Ectodermal cell (in vitro differentiated cells): ENCODE results near the gene NFATC1.

Source experiments
- H3K27ac ChIP-seq: 2 replicates; pipeline ENCODE4 v1.7.0; 2013; ENCODE audit warnings: mild to moderate bottlenecking, low read depth, low read length; ENCODE audit not compliant: insufficient read depth, poor library complexity, severe bottlenecking
- H3K27me3 ChIP-seq: 2 replicates; pipeline ENCODE4 v1.7.0; 2013; ENCODE audit warnings: mild to moderate bottlenecking, low read length; ENCODE audit not compliant: insufficient read depth, control insufficient read depth, poor library complexity, severe bottlenecking
- H3K36me3 ChIP-seq: one replicate; pipeline ENCODE4 v1.7.0; 2013; ENCODE audit warnings: low read length; ENCODE audit not compliant: control insufficient read depth, insufficient read depth
- H3K4me1 ChIP-seq: one replicate; pipeline ENCODE4 v1.7.0; 2013; ENCODE audit warnings: low read length; ENCODE audit not compliant: control insufficient read depth, insufficient read depth
- H3K4me3 ChIP-seq: 2 replicates; pipeline ENCODE4 v1.7.0; 2013; ENCODE audit warnings: low read depth, low read length, control low read depth; ENCODE audit not compliant: insufficient read depth
- H3K9me3 ChIP-seq: 2 replicates; pipeline ENCODE4 v1.7.0; 2013; ENCODE audit warnings: mild to moderate bottlenecking, low read length, moderate library complexity; ENCODE audit not compliant: control insufficient read depth
- WGBS, 2 experiments: methylation state at CpG; one replicate each; pipeline ENCODE4 v1.1.7; 2013; ENCODE audit warnings: missing lambda C conversion rate in 2 of 2; 5-methylcytosine and 5-hydroxymethylcytosine counted together

The NFATC1 gene

DNA sequence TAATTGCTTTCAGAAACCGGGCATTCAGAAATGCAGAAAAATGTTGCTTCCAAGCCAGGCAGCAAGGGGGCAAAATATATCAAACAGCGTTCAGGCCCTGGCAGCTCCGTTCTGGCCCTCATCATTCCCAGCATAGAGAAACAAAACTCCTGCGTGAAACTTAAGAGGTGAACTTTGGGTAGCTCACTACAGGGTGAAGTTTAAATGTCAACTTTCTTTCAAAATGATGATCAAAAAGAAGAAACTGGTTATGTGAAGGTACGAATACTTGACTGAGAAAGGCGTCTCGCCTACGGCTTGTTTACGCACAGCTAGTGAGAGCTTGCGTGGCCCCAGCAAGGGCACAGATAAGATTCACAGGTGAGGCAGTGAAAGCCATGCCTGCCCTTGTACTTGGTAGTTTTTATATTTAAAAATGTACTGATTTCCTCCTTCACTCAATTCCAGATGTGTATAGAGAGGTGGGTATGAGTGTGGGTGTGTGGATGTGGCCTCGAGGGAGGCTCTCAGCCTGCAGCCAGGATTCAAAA lies 127.5 kb downstream of the NFATC1 start:
- H3K4me3 ChIP-seq: no peak overlapping the region
- no peaks in the 10 kb centered on the region for H3K27me3 ChIP-seq
- H3K27ac ChIP-seq: no peak overlapping the region
- WGBS, 2 experiments: 95 to 96% methylated on average over 10 to 11 of the region's 11 CpGs
- H3K36me3 ChIP-seq: no peaks in the 10 kb centered on the region
- peaks cover 7% of the 10 kb centered on the region for H3K4me1 ChIP-seq
- no peaks in the 10 kb centered on the region for H3K9me3 ChIP-seq

DNA sequence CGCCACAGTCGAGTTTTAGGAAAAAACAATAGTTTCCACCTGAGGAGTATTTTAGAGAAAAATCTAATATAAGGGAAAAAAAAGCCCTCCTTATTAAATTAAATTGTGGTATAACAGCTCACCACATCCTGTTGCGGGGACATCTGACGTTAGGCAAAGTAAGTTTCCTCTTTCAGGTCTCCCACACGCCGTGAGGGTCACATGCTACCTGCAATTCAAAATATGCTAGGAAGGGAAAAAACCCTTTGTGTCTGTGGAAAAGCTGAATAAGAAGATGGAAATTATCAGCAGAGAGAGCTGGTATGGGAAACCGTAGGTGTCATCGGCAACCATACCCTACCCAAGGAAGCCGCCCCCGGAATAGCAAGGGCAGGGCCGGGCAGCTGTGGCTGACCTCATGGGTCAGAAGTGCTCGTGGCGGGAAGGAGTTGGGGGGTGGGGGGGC lies 128.0 kb downstream of the NFATC1 start:
- H3K27me3 ChIP-seq: no peaks in the 10 kb centered on the region
- H3K27ac ChIP-seq: no peak overlapping the region
- WGBS, 2 experiments: 89 to 90% methylated on average over 11 to 13 of the region's 13 CpGs
- no peaks in the 10 kb centered on the region for H3K36me3 ChIP-seq
- peaks cover 7% of the 10 kb centered on the region for H3K4me1 ChIP-seq
- no peak overlapping the region for H3K4me3 ChIP-seq
- H3K9me3 ChIP-seq: no peaks in the 10 kb centered on the region

DNA sequence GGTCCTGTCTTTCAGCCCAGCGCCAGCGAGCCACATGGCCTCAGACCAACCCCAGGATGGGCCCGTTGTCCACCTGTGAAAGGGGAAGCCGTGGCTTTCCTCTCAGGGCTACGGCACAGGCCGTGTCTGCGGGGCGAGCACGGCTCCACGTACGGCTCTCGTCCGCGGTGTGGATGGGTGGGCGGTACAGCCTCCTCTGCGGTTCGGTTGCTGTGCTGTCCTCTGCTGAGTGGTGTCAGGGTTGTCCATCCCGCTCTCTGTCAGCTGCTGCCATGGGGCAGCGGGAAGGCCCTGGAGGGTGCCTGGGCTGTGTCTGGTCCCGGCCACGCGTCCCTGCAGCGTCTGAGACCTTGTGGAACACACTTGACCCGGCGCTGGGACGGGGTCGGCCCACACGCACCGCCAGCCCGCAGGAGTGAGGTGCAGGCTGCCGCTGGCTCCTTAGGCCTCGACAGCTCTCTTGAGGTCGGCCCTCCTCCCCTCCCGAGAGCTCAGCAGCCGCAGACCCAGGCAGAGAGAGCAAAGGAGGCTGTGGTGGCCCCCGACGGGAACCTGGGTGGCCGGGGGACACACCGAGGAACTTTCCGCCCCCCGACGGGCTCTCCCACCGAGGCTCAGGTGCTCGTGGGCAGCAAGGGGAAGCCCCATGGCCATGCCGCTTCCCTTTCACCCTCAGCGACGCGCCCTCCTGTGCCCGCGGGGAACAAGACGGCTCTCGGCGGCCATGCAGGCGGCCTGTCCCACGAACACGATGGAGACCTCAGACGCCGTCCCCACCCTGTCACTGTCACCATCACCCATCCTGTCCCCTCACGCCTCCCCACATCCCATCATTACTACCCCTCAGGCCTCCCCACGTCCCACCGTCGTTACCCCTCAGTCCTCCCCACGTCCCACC lies 128.7 kb downstream of the NFATC1 start:
- H3K27me3 ChIP-seq: no peaks in the 10 kb centered on the region
- H3K9me3 ChIP-seq: no peaks in the 10 kb centered on the region
- no peaks in the 10 kb centered on the region for H3K36me3 ChIP-seq
- peaks cover 7% of the 10 kb centered on the region for H3K4me1 ChIP-seq
- no peak overlapping the region for H3K27ac ChIP-seq
- no peak overlapping the region for H3K4me3 ChIP-seq
- WGBS, 2 experiments: 93 to 94% methylated on average over 62 to 63 of the region's 63 CpGs

- no peak overlapping the region for H3K4me3 ChIP-seq
- 85 to 86% methylated on average over 39 of the region's 39 CpGs for WGBS, 2 experiments
- no peaks in the 10 kb centered on the region for H3K36me3 ChIP-seq
- H3K4me1 ChIP-seq: peaks cover 7% of the 10 kb centered on the region
- H3K27me3 ChIP-seq: peaks cover 5% of the 10 kb centered on the region
- H3K9me3 ChIP-seq: no peaks in the 10 kb centered on the region
- no peak overlapping the region for H3K27ac ChIP-seq
These were observed 130.1 kb downstream of the NFATC1 start for GRCh38 chr18:79525556-79526467.

- H3K27me3 ChIP-seq: peaks cover 5% of the 10 kb centered on the region
- 92 to 94% methylated on average over 44 of the region's 44 CpGs for WGBS, 2 experiments
These were observed 131.0 kb downstream of the NFATC1 start for GRCh38 chr18:79526468-79527460.

DNA sequence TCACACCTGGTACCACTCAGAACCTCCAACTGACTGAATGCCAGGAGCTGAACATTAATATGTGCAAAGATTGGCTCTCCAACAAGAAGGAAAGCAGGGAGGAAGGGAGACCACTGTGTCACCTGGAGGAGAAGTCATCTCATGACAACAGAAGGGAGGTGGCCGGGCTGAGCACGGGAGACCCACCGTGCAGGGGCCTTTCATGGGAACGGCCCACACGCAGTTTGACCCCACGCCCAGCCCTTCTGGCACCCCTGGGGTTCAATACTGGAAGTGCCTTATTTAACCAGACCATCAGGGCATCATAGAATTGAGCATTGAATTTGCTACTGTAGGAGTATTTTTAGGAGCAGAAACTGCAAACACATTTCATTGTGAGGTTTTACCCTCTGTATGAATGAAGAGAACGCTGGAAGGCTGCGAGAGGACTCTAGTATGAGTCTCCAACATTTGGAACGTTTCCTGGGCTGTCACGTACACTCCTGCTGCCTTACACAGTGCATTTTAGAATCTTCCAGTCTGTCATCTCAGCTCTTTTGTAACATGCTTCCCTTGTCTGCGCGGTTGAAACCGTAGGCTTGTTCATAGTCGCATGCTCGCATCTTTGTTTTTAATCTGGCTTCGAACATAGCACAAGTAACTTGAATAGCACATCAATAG lies 132.1 kb downstream of the NFATC1 start:
- WGBS, 2 experiments: 93% methylated on average over 16 of the region's 16 CpGs
- H3K4me3 ChIP-seq: no peak overlapping the region
- no peaks in the 10 kb centered on the region for H3K9me3 ChIP-seq
- no peak overlapping the region for H3K27ac ChIP-seq
- H3K4me1 ChIP-seq: peaks cover 7% of the 10 kb centered on the region
- no peaks in the 10 kb centered on the region for H3K36me3 ChIP-seq
- peaks cover 5% of the 10 kb centered on the region for H3K27me3 ChIP-seq

More at GRCh38 chr18:79526468-79527460, 131.0 kb downstream of the NFATC1 start:
- Histone ChIP-seq H3K4me3 (no peak overlapping the region), H3K36me3 (no peaks in the 10 kb centered on the region), H3K27ac (no peak overlapping the region), H3K4me1 (peaks cover 7% of the 10 kb centered on the region), H3K9me3 (no peaks in the 10 kb centered on the region)

GRCh38 chr18:79528316-79528695 lies 132.6 kb downstream of the NFATC1 start:
- Histone ChIP-seq H3K4me1 (peaks cover 7% of the 10 kb centered on the region), H3K9me3 (no peaks in the 10 kb centered on the region), H3K27ac (no peak overlapping the region), H3K27me3 (peaks cover 5% of the 10 kb centered on the region), H3K36me3 (no peaks in the 10 kb centered on the region), H3K4me3 (no peak overlapping the region)
- 94 to 96% methylated on average over 17 of the region's 17 CpGs for WGBS, 2 experiments

DNA sequence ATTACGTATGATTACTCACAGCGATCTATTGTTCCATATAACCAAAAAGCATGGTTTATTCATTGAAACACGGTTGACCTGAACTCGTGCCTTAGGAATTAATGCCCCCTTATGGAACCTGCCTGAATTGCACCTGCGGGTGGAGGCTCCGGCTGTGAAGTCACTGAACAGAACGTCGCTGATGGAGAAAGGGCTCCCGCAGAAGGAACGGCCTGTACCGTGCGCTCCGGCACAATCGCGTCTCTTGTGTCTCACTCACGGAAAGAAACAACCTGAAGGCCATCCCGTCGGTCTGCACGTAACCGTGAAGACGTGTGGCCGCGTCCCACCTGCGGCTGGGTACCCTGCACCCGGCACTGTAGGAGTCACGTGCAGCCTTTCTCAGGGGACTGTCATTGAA lies 133.1 kb downstream of the NFATC1 start:
- 47 to 51% methylated on average over 26 of the region's 26 CpGs for WGBS, 2 experiments
- no peak overlapping the region for H3K4me3 ChIP-seq
- peaks cover 5% of the 10 kb centered on the region for H3K27me3 ChIP-seq
- H3K27ac ChIP-seq: no peak overlapping the region
- H3K4me1 ChIP-seq: peaks cover 7% of the 10 kb centered on the region
- H3K36me3 ChIP-seq: no peaks in the 10 kb centered on the region
- no peaks in the 10 kb centered on the region for H3K9me3 ChIP-seq

GRCh38 chr18:79529296-79529695 lies 133.6 kb downstream of the NFATC1 start:
- H3K36me3 ChIP-seq: no peaks in the 10 kb centered on the region
- WGBS, 2 experiments: 94 to 96% methylated on average over 20 of the region's 20 CpGs

More at GRCh38 chr18:79529296-79529695, 133.6 kb downstream of the NFATC1 start:
- Histone ChIP-seq H3K4me1 (peaks cover 7% of the 10 kb centered on the region), H3K27ac (no peak overlapping the region), H3K27me3 (peaks cover 5% of the 10 kb centered on the region), H3K4me3 (no peak overlapping the region), H3K9me3 (no peaks in the 10 kb centered on the region)
